TTC549 (cell line): ENCODE data around the gene SYT12.

Source experiments
- FAIRE-seq: peaks from 2 replicates; lab custom pipeline; 2012; peaks lifted over from hg19 to GRCh38; lab: Jason Lieb, UNC

SYT12 gene

GRCh38 chr11:67030976-67031375 lies 8.0 kb downstream of the SYT12 start:
- no peak for FAIRE-seq

- no peak for FAIRE-seq
These were observed 9.0 kb downstream of the SYT12 start for GRCh38 chr11:67031791-67032561.

DNA sequence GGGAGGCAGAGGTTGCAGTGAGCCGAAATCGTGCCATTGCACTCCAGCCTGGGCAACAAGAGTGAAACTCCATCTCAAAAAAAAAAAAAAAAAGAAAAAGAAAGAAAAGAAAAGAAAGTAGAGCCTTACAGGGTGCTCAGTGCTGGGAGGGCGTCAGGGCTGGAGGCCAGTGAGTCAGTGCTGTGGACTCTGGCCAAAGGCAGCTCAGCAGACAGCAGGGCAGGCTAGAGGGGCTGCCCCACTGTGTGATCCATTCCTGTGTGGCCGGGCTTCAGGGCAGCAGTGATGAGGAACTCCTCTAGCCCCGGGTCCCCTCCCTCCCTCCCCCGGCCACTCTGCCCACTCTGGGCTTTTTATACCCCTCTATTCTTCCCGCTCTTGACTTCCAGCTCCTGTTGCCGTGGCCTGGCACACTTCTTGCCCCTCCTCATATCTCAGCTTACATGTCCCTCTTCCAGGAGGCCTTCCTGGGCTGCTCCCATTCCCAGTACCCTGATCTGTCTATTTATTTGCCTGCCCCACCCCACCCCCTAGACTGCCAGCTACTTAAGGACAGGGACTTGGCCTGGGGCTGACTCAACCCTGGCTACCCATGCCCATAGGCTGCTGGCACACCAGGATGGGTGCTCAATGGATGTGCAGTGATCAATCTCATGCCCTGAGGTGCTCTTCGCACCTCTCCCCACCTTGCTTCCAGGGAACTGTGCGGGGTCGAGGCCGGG lies 10.1 kb downstream of the SYT12 start:
- no peak for FAIRE-seq

GRCh38 chr11:67033661-67034166 lies 10.8 kb downstream of the SYT12 start:
- FAIRE-seq: no peak

DNA sequence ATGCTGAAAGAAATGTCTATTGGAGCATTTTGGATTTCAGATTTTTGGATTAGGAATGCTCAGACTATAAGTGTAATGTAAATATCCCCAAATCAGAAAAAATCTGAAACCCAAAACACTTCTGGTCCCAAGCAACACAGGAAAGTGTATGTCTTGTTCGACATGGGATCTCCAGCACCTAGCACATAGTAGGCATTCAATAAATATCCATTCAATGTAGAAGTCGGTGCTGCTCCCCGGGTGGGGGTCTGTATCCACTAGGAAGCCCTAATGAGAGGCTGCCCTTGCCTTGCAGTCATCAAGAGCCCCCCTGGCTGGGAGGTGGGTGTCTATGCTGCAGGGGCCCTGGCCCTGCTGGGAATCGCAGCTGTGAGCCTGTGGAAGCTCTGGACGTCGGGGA lies 11.4 kb downstream of the SYT12 start:
- FAIRE-seq: no peak

GRCh38 chr11:67040147-67040546 lies 17.2 kb downstream of the SYT12 start:
- no peak for FAIRE-seq

DNA sequence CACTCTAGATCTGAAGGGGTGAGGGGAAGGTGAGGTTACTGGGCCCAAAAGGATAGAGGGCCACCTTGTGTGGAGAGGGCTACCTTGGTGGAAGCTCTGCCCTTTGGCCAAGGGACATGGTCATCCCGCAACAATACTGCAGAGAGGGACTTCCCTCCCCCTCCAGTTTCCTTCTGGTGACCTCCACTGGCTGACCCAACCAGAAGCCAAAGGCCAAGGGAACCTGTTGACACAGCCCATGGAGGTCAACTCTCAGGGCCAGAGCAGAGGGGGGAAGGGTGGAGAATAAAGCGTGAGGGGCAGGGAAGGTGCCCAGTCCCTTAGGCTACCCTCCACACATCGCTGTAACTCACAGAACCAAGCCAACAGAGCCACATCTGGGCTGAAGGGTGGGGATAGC lies 18.7 kb downstream of the SYT12 start:
- FAIRE-seq: no peak

DNA sequence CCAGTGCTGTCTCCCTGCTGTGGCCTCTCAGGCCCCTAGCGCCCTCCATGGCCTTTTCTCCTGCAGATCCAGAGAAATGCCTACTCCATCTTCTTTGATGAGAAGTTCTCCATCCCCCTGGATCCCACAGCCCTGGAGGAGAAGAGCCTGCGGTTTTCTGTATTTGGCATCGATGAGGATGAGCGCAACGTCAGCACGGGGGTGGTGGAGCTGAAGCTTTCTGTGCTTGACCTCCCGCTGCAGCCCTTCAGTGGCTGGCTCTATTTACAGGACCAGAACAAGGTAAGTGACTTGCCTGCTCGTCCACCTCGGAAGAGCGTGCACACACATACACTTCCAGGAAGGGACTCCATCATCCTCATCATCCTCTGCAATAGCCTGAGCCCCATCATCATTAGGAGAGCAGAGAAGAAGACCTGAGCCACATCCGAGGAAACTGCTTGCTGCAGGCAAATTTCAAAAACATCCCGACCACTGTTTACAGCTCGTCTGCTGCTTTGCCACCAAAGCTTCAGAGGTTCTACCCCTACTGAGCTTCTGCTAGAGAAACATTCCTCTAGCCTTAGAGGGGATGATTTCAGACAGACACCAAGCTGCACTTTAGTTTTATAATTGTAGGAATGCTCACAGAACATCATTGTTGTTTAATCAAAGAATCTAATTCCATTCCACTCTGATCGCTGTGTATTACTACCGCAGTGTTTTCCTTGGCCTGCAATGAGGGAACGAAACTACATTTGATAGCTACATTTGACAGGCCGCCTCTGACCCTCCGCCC lies 20.8 kb downstream of the SYT12 start:
- no peak for FAIRE-seq

DNA sequence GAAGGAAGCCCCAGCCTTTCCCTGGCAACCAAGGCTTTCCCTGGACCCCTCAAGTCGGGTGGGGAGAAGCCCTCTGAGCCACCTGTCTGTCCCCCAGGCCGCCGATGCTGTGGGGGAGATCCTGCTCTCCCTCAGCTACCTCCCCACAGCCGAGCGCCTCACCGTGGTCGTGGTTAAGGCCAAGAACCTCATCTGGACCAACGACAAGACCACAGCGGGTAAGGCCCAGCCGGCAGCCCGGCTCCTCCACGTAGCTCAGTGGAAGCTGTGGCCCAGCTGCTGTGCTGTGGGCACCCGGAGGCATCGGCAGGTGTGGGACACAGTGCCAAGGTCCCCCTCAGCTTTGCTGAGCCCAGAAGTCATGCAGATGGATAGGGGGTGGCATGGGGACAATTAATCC lies 21.6 kb downstream of the SYT12 start:
- FAIRE-seq: no peak

- no peak for FAIRE-seq
These were observed 22.4 kb downstream of the SYT12 start for GRCh38 chr11:67045314-67045713.

DNA sequence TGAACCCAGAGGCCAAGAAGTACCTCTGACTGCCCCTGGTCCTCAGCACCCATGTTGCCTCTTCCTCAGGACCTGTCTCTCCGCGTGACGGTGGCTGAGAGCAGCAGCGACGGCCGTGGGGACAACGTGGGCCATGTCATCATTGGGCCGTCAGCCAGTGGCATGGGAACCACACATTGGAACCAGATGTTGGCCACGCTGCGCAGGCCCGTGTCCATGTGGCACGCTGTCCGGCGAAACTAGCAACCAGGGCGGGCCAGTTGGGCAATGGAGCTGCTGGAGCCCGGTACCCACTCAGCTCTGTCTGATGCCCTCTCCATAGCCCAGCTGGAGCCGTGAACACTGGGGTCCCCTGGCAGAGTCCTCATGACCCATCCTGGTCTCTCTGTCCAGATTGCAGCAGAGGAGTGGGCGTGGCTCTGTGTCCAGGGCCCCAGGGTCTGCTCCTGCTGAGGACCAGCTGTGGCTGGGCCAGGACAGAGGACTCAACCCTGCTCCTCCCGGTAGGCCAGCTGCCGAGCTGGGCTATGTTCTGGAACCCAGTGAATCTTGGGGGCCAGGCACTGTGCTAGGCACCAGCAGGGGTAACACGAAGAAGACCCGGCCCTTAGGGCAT lies 25.7 kb downstream of the SYT12 start:
- no peak for FAIRE-seq

- FAIRE-seq: no peak
These were observed 27.2 kb downstream of the SYT12 start for GRCh38 chr11:67050139-67050538.

DNA sequence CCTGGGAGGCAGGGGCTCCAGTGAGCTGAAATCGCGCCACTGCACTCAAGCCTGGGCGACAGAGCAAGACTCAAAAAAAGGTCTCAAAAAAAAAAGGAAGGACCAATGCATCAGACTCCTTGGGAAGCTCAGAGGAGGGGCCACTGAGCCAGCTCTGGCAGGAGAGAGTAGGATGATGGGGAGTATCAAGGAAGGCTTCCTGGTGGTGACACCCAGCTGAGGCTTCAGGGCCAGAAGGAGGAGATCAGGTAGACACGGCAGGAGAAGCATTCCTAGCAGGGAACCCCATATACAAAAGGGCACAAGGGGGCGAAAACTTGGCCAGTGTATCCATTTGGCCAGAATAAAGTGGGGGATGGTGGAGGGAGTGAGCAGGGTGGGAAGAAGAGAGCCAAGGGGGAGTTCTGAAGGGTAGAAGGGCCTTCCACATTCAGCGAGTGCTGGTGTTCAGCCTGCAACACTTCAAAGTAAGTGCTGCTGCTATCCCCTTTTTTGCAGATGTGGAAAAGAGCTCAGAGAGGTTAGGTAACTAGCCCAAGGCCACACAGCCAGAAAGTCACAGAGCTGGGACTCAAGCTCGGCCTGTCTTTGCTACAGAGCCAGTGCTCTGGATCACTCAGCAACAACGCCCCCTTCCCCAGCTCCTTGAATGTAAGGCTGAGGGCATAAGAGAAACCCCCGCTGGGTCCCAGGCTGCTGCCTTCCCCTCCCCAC lies 28.4 kb downstream of the SYT12 start:
- no peak for FAIRE-seq

DNA sequence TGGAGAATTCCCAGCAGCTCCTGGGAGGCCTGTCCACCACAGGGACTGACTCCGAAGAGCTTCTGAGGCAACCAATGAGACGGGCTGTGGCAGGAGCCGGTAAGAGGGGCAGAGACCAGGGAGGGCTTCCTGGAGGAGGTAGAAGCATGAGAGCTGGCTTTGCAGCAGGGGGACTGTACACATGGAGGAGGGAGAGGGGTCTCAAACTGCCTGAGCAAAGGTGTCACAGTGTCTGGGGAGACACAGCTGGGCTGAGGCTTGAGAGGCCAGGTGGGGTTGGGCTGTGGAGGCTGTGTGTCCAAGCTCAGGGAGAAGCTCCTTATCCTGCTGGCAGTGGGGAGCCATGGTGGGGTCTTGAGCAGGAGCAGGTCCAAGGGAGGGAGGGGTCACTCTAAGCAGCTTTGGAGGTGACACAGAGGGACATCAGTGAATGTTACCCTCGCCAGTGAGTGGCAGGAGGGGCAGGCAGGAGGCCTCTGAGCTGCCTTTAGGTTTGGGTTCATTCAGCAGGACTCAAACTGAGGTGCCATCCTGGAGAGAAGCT lies 29.1 kb downstream of the SYT12 start:
- FAIRE-seq: no peak

- FAIRE-seq: no peak
These were observed 30.0 kb downstream of the SYT12 start for GRCh38 chr11:67052891-67053290.

DNA sequence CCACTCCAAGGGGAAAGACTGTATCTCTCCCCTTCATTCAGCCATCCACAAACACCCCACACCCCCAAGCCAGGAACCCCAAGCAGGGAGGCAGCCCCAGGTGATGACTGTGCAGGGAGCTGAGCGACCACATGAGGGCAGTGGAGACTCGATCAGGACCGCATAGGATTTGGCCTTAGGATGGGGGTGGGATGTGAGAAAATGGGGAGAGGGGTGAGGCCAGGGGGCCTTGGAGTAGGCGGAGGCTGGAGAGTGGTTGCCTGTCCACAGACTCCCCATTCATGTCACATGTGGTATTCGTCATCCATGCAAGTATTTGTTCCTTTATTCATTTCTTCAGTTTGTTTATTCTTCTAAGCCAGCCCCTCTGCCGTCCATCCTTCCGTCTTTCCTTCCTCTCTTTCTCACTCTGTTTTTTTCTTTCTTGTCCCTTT lies 31.0 kb downstream of the SYT12 start:
- no peak for FAIRE-seq

GRCh38 chr11:67054346-67054835 lies 31.5 kb downstream of the SYT12 start:
- no peak for FAIRE-seq

GRCh38 chr11:67054836-67055523 lies 32.0 kb downstream of the SYT12 start:
- FAIRE-seq: no peak

- no peak for FAIRE-seq
These were observed 32.9 kb downstream of the SYT12 start for GRCh38 chr11:67055812-67056211.
